ENCODE data around the gene SIX3. TPM values are rescaled to one million over a fixed set of nuclear protein-coding genes. Genes with fewer than 3 reads are reported as not detected.

Gene SIX3
- total RNA-seq, 1 donor from 2014 or later: not detected

DNA sequence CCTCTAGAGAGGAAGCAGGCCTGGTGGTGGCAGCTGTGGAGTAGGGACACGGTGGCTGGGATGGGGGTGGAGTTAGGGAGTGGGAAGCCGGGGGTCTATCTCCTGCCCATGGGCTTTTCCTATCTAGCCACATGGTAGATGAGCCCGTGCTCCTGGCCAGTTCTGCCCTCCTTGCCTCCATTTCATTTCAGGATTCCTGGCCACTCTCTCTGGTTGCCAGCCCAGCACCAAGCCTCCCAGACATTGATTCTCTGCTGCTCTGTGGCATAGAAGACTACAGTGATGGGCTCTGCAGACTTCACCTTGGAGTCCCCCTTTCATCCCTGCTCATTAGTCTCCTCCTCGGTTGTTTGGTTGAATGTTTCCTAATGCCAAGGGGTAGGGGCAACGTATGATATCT, 19.4 kb downstream of the SIX3 start:
- intact Hi-C loops (cut with DNase I): no loop called here
- ATAC-seq: no peak
- Histone ChIP-seq H3K27ac (no peak overlapping the region), H3K27me3 (peaks cover 33% of the 10 kb centered on the region), H3K4me1 (no peaks in the 10 kb centered on the region), H3K4me3 (no peak overlapping the region), H3K36me3 (no peaks in the 10 kb centered on the region), H3K9me3 (no peaks in the 10 kb centered on the region)
- TF ChIP-seq CTCF (IDR thresholded peaks at IDR 0.05): no peak
- DNase-seq: no peak

DNA sequence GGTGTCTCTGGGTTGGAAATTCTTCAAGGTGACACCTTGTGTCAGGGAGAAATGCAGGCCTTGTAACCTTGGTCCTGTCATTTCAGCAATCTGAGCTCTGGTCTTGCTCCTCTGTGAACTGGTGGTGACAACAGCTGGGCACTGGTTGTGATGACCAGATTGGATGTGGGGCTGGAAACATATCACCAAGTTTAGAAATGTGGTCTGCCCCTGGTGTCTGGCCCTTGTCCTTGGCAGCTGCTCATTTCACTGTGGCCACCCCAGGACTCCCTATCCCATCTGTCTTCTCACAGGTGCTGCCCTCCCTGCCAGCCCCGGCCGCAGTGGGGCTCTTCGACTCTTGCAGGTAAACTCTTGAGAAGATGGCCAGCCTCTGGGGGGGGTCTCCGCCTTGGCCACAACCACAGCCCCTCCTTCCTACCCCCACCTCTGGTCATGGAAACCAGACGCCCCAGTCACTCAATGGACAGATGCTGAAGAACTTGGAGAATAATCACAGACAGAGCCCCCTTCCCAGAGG, 20.7 kb downstream of the SIX3 start:
- ATAC-seq: no peak
- intact Hi-C loops (cut with DNase I): no loop called here

GRCh38 chr2:44964752-44965236, 23.3 kb downstream of the SIX3 start:
- peak; percentile 12 for TF ChIP-seq CTCF (IDR thresholded peaks at IDR 0.05)
- no peak overlapping the region for H3K4me3 ChIP-seq
- H3K4me1 ChIP-seq: no peaks in the 10 kb centered on the region
- ATAC-seq: no peak
- no peak overlapping the region for H3K27ac ChIP-seq
- H3K27me3 ChIP-seq: peaks cover 18% of the 10 kb centered on the region
- intact Hi-C loops (cut with DNase I): no loop called here
- H3K9me3 ChIP-seq: no peaks in the 10 kb centered on the region
- DNase-seq: no peak
- no peaks in the 10 kb centered on the region for H3K36me3 ChIP-seq

More for the DNA sequence above, 20.7 kb downstream of the SIX3 start:
- Histone ChIP-seq H3K27me3 (peaks cover 22% of the 10 kb centered on the region), H3K27ac (no peak overlapping the region), H3K4me1 (no peaks in the 10 kb centered on the region), H3K36me3 (no peaks in the 10 kb centered on the region), H3K4me3 (no peak overlapping the region), H3K9me3 (no peaks in the 10 kb centered on the region)
- no peak for DNase-seq
- TF ChIP-seq CTCF (IDR thresholded peaks at IDR 0.05): no peak

DNA sequence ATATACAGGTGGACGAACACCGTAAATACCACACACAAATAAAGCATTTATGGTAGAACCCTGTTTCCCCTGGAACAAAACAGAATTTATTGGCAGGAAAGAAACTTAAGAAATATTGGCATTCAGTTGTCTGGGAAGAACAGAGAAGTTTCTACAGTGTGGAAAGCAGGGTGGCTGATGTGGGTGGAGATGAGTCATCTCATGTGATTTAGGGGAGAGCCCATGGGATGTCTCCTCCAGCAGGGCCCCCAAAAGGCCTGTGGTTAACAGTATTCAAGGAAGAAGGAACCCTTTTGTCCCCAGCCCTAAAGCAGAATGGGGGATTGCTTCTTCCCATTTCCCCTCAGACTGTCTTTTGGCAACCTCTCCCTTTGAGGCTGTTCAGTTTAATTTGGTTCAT, 24.2 kb downstream of the SIX3 start:
- Histone ChIP-seq H3K36me3 (no peaks in the 10 kb centered on the region), H3K4me1 (no peaks in the 10 kb centered on the region), H3K27me3 (peaks cover 18% of the 10 kb centered on the region), H3K9me3 (no peaks in the 10 kb centered on the region), H3K27ac (no peak overlapping the region), H3K4me3 (no peak overlapping the region)
- DNase-seq: no peak
- no peak for TF ChIP-seq CTCF (IDR thresholded peaks at IDR 0.05)
- intact Hi-C loops (cut with DNase I): no loop called here
- ATAC-seq: peak; percentile 87

DNA sequence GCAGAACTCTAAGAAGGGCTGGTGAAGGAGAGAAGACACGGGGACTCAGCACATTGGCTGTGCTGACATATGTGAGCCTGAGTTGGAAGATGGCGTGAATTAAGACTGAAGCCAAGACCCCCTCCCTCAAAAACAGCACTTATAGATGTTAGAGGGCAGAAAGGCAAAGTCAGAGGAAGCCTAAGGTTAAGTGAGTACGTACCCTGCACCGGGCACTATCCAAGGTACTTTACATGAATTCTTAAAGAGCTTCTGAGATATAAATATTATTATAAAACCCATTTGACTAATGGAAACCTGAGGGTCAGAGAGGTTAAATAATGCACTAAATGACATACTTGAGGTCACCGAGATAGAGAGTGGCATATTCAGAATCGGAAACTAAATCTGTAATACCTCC, 25.6 kb downstream of the SIX3 start:
- no peak for ATAC-seq
- Histone ChIP-seq H3K4me3 (no peak overlapping the region), H3K27me3 (peaks cover 11% of the 10 kb centered on the region), H3K9me3 (no peaks in the 10 kb centered on the region), H3K4me1 (no peaks in the 10 kb centered on the region), H3K36me3 (no peaks in the 10 kb centered on the region), H3K27ac (no peak overlapping the region)
- no peak for TF ChIP-seq CTCF (IDR thresholded peaks at IDR 0.05)
- DNase-seq: no peak
- intact Hi-C loops (cut with DNase I): no loop called here

Data from upper lobe of right lung (tissue), 1 donor.